ENCODE results near the gene GNAZ.

The GNAZ gene

GRCh38 chr22:23054531-23055257, 15.6 kb upstream of the GNAZ start:
- Mint-ChIP-seq H3K9me3 (no peaks in the 10 kb centered on the region), H3K27me3 (peaks cover 22% of the 10 kb centered on the region), H3K4me1 (ENCODE audit: low read depth) (no peaks in the 10 kb centered on the region), H3K27ac (no peak overlapping the region), H3K4me3 (no peak overlapping the region), H3K36me3 (ENCODE audit: low read depth) (no peaks in the 10 kb centered on the region)
- intact Hi-C loops (cut with micrococcal nuclease), result no loop called here

GRCh38 chr22:23055449-23056179, 14.7 kb upstream of the GNAZ start:
- Mint-ChIP-seq H3K27ac (no peak overlapping the region), H3K27me3 (peaks cover 20% of the 10 kb centered on the region), H3K4me1 (ENCODE audit: low read depth) (no peaks in the 10 kb centered on the region), H3K36me3 (ENCODE audit: low read depth) (no peaks in the 10 kb centered on the region), H3K9me3 (no peaks in the 10 kb centered on the region), H3K4me3 (no peak overlapping the region)
- intact Hi-C loops (cut with micrococcal nuclease), result no loop called here

GRCh38 chr22:23057331-23057730, 13.0 kb upstream of the GNAZ start:
- Mint-ChIP-seq H3K27ac (no peak overlapping the region), H3K36me3 (ENCODE audit: low read depth) (no peaks in the 10 kb centered on the region), H3K27me3 (peaks cover 16% of the 10 kb centered on the region), H3K4me1 (ENCODE audit: low read depth) (no peaks in the 10 kb centered on the region), H3K9me3 (no peaks in the 10 kb centered on the region), H3K4me3 (no peak overlapping the region)
- intact Hi-C loops (cut with micrococcal nuclease), result no loop called here

GRCh38 chr22:23058063-23058462, 12.3 kb upstream of the GNAZ start:
- Mint-ChIP-seq H3K27me3 (peaks cover 16% of the 10 kb centered on the region), H3K9me3 (no peaks in the 10 kb centered on the region), H3K4me3 (no peak overlapping the region), H3K4me1 (ENCODE audit: low read depth) (no peaks in the 10 kb centered on the region), H3K36me3 (ENCODE audit: low read depth) (no peaks in the 10 kb centered on the region), H3K27ac (no peak overlapping the region)
- intact Hi-C loops (cut with micrococcal nuclease), result no loop called here

- no peak overlapping the region for H3K4me3 Mint-ChIP-seq
- H3K27me3 Mint-ChIP-seq, result peaks cover 16% of the 10 kb centered on the region
These were observed 11.6 kb upstream of the GNAZ start for GRCh38 chr22:23058481-23059283.

GRCh38 chr22:23059284-23059948, 10.9 kb upstream of the GNAZ start:
- no peaks in the 10 kb centered on the region for H3K36me3 Mint-ChIP-seq (ENCODE audit: low read depth)
- no peak overlapping the region for H3K4me3 Mint-ChIP-seq
- H3K27me3 Mint-ChIP-seq, result peaks cover 13% of the 10 kb centered on the region
- no peaks in the 10 kb centered on the region for H3K4me1 Mint-ChIP-seq (ENCODE audit: low read depth)
- H3K9me3 Mint-ChIP-seq, result no peaks in the 10 kb centered on the region
- H3K27ac Mint-ChIP-seq, result no peak overlapping the region
- intact Hi-C loops (cut with micrococcal nuclease), result no loop called here

More at GRCh38 chr22:23058481-23059283, 11.6 kb upstream of the GNAZ start:
- Mint-ChIP-seq H3K36me3 (ENCODE audit: low read depth) (no peaks in the 10 kb centered on the region), H3K27ac (no peak overlapping the region), H3K9me3 (no peaks in the 10 kb centered on the region), H3K4me1 (ENCODE audit: low read depth) (no peaks in the 10 kb centered on the region)
- intact Hi-C loops (cut with micrococcal nuclease), result no loop called here

- Mint-ChIP-seq H3K9me3 (no peaks in the 10 kb centered on the region), H3K4me3 (no peak overlapping the region), H3K4me1 (ENCODE audit: low read depth) (no peaks in the 10 kb centered on the region), H3K36me3 (ENCODE audit: low read depth) (no peaks in the 10 kb centered on the region), H3K27me3 (peaks cover 9% of the 10 kb centered on the region), H3K27ac (no peak overlapping the region)
- intact Hi-C loops (cut with micrococcal nuclease), result no loop called here
These were observed 9.5 kb upstream of the GNAZ start for GRCh38 chr22:23060612-23061400.

GRCh38 chr22:23061471-23062280, 8.6 kb upstream of the GNAZ start:
- H3K4me3 Mint-ChIP-seq, result no peak overlapping the region

GRCh38 chr22:23062616-23063538, 7.4 kb upstream of the GNAZ start:
- intact Hi-C loops (cut with micrococcal nuclease), result no loop called here
- Mint-ChIP-seq H3K36me3 (ENCODE audit: low read depth) (no peaks in the 10 kb centered on the region), H3K27ac (no peak overlapping the region), H3K4me3 (no peak overlapping the region), H3K4me1 (ENCODE audit: low read depth) (no peaks in the 10 kb centered on the region), H3K9me3 (no peaks in the 10 kb centered on the region), H3K27me3 (peaks cover 12% of the 10 kb centered on the region)

More at GRCh38 chr22:23061471-23062280, 8.6 kb upstream of the GNAZ start:
- H3K9me3 Mint-ChIP-seq, result no peaks in the 10 kb centered on the region
- H3K27ac Mint-ChIP-seq, result no peak overlapping the region
- H3K4me1 Mint-ChIP-seq (ENCODE audit: low read depth), result no peaks in the 10 kb centered on the region
- intact Hi-C loops (cut with micrococcal nuclease), result no loop called here
- peaks cover 14% of the 10 kb centered on the region for H3K27me3 Mint-ChIP-seq
- H3K36me3 Mint-ChIP-seq (ENCODE audit: low read depth), result no peaks in the 10 kb centered on the region

- H3K36me3 Mint-ChIP-seq (ENCODE audit: low read depth), result no peaks in the 10 kb centered on the region
- H3K4me1 Mint-ChIP-seq (ENCODE audit: low read depth), result no peaks in the 10 kb centered on the region
- no peak overlapping the region for H3K27ac Mint-ChIP-seq
- H3K4me3 Mint-ChIP-seq, result no peak overlapping the region
- intact Hi-C loops (cut with micrococcal nuclease), result no loop called here
- no peaks in the 10 kb centered on the region for H3K9me3 Mint-ChIP-seq
- H3K27me3 Mint-ChIP-seq, result peaks cover 21% of the 10 kb centered on the region
These were observed 6.6 kb upstream of the GNAZ start for GRCh38 chr22:23063539-23064380.

GRCh38 chr22:23064381-23065068, 5.8 kb upstream of the GNAZ start:
- H3K27ac Mint-ChIP-seq, result no peak overlapping the region
- H3K9me3 Mint-ChIP-seq, result no peaks in the 10 kb centered on the region
- intact Hi-C loops (cut with micrococcal nuclease), result no loop called here
- H3K27me3 Mint-ChIP-seq, result peaks cover 28% of the 10 kb centered on the region
- no peak overlapping the region for H3K4me3 Mint-ChIP-seq
- H3K36me3 Mint-ChIP-seq (ENCODE audit: low read depth), result no peaks in the 10 kb centered on the region
- H3K4me1 Mint-ChIP-seq (ENCODE audit: low read depth), result peaks cover 3% of the 10 kb centered on the region

Data from dendritic cell treated with granulocyte-macrophage colony-stimulating factor and Interleukin-4, amounts not matched to agents 40 ng/mL and 50 ng/mL, for 4 days (primary cell).